Neural progenitor cell (in vitro differentiated cells): ENCODE data around the gene REG1A. TPM values are rescaled to one million over a fixed set of nuclear protein-coding genes. Genes with fewer than 3 reads are reported as not detected.

Source experiments
- DNase-seq: peaks from one replicate; pipeline ENCODE4 v3.0.0-alpha.2; 2016; ENCODE audit warnings: low spot score
- H2AFZ ChIP-seq: fragments of 200-600 bp; sonication (generic); replicated peaks from 2 replicates; pipeline ENCODE4 v1.6.1; 2016; ENCODE audit warnings: antibody characterized with exemption
- H3F3A ChIP-seq: fragments of 200-600 bp; sonication (generic); 2 replicates; pipeline ENCODE4 v1.6.1; 2016; ENCODE audit warnings: antibody characterized with exemption, low read depth
- H3K27ac ChIP-seq: fragments of 200-600 bp; sonication (generic); 2 replicates; pipeline ENCODE4 v1.5.1; 2016; ENCODE audit warnings: mild to moderate bottlenecking
- H3K27me3 ChIP-seq: fragments of 200-600 bp; sonication (generic); 2 replicates; pipeline ENCODE4 v1.6.1; 2016; ENCODE audit warnings: mild to moderate bottlenecking, moderate library complexity
- H3K36me3 ChIP-seq: fragments of 200-600 bp; sonication (generic); 2 replicates; pipeline ENCODE4 v1.5.1; 2016
- H3K4me1 ChIP-seq: fragments of 200-600 bp; sonication (generic); 2 replicates; pipeline ENCODE4 v1.6.1; 2016; ENCODE audit warnings: mixed run types
- H3K4me2 ChIP-seq: fragments of 200-600 bp; sonication (generic); 2 replicates; pipeline ENCODE4 v1.6.1; 2016
- H3K4me3 ChIP-seq: fragments of 200-600 bp; sonication (generic); 2 replicates; pipeline ENCODE4 v1.5.1; 2016
- H3K79me2 ChIP-seq: fragments of 200-600 bp; sonication (generic); 2 replicates; pipeline ENCODE4 v1.6.1; 2016; ENCODE audit warnings: low read depth
- H3K9ac ChIP-seq: fragments of 200-600 bp; sonication (generic); 2 replicates; pipeline ENCODE4 v1.6.1; 2016
- H3K9me3 ChIP-seq: fragments of 200-600 bp; sonication (generic); 2 replicates; pipeline ENCODE4 v1.5.1; 2016; ENCODE audit warnings: low read depth
- H4K20me1 ChIP-seq: fragments of 200-600 bp; sonication (generic); 2 replicates; pipeline ENCODE4 v1.6.1; 2016; ENCODE audit warnings: low read depth
- H3K27ac Mint-ChIP-seq: 3 replicates; pipeline ENCODE4 v1.8.0; 2021; ENCODE audit warnings: mixed read lengths
- H3K27me3 Mint-ChIP-seq: 2 replicates; pipeline ENCODE4 v1.8.0; 2022; ENCODE audit warnings: low read depth, mild to moderate bottlenecking, inconsistent platforms, moderate library complexity, mixed read lengths; ENCODE audit not compliant: insufficient read depth
- H3K36me3 Mint-ChIP-seq: 3 replicates; pipeline ENCODE4 v1.8.0; 2021; ENCODE audit warnings: mixed read lengths
- H3K4me1 Mint-ChIP-seq: 3 replicates; pipeline ENCODE4 v1.8.0; 2021; ENCODE audit warnings: mixed read lengths
- H3K4me3 Mint-ChIP-seq: 3 replicates; pipeline ENCODE4 v1.8.0; 2021; ENCODE audit warnings: mild to moderate bottlenecking, moderate library complexity, mixed read lengths
- H3K9me3 Mint-ChIP-seq: 3 replicates; pipeline ENCODE4 v1.8.0; 2020; ENCODE audit warnings: mixed read lengths
- EZH2 ChIP-seq: fragments of 200-600 bp; sonication (generic); IDR thresholded peaks from 2 replicates; pipeline ENCODE4 v1.6.1; 2017; ENCODE audit warnings: antibody characterized with exemption, mild to moderate bottlenecking, moderate library complexity
- EZH2phosphoT487 ChIP-seq: fragments of 200-600 bp; sonication (generic); IDR thresholded peaks from 2 replicates; pipeline ENCODE4 v1.6.1; 2017; ENCODE audit warnings: antibody characterized with exemption
- total RNA-seq: library from RNA; depleted of rRNA; stranded (reverse); fragments of >200 nt; gene quantifications from 2 replicates; pipeline ENCODE4 v1.2.3, GENCODE V29; 2015; ENCODE audit warnings: low replicate concordance
- TF ChIP-seq, protein P1 (sequence below): fragments of 200-600 bp; sonication (generic); IDR thresholded peaks from 2 replicates; pipeline ENCODE4 v1.5.1; 2017; ENCODE audit warnings: antibody characterized with exemption, mild to moderate bottlenecking

Gene REG1A
- total RNA-seq, 1 donor from 2014 or later: 0.28 TPM

DNA sequence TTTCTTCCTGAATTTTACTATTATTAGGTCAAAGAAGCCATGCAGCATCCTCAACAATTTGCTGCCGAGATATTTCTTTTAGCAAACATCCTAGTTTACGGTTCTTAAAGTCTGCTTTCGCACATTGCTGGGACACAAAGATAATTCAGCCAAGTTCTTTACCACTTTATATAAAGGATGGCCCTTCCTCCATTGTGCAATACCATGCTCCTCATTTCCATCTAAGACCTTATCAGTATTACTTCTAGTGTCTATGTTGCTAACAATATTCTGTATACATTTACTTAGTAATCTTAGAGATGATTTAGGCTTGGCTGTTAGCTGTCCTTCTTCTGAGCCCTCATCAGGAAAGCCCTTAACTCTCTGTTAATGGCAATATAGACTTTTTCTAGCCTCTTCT lies 8.0 kb upstream of the REG1A start:
- no peaks in the 10 kb centered on the region for H3K4me1 ChIP-seq
- no peaks in the 10 kb centered on the region for H3F3A ChIP-seq
- no peak overlapping the region for H3K9ac ChIP-seq
- H3K4me3 ChIP-seq: no peak overlapping the region
- Mint-ChIP-seq H3K4me1 (no peaks in the 10 kb centered on the region), H3K4me3 (no peak overlapping the region), H3K27me3 (no peaks in the 10 kb centered on the region), H3K27ac (no peak overlapping the region), H3K36me3 (no peaks in the 10 kb centered on the region), H3K9me3 (peaks cover 9% of the 10 kb centered on the region)
- H3K9me3 ChIP-seq: no peaks in the 10 kb centered on the region
- H3K4me2 ChIP-seq: peak overlapping the region; percentile 2
- no peak overlapping the region for H2AFZ ChIP-seq
- no peak overlapping the region for H3K27ac ChIP-seq
- TF ChIP-seq EZH2phosphoT487 (no peak), EZH2 (no peak)
- TF ChIP-seq, protein P1, sequence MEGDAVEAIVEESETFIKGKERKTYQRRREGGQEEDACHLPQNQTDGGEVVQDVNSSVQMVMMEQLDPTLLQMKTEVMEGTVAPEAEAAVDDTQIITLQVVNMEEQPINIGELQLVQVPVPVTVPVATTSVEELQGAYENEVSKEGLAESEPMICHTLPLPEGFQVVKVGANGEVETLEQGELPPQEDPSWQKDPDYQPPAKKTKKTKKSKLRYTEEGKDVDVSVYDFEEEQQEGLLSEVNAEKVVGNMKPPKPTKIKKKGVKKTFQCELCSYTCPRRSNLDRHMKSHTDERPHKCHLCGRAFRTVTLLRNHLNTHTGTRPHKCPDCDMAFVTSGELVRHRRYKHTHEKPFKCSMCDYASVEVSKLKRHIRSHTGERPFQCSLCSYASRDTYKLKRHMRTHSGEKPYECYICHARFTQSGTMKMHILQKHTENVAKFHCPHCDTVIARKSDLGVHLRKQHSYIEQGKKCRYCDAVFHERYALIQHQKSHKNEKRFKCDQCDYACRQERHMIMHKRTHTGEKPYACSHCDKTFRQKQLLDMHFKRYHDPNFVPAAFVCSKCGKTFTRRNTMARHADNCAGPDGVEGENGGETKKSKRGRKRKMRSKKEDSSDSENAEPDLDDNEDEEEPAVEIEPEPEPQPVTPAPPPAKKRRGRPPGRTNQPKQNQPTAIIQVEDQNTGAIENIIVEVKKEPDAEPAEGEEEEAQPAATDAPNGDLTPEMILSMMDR: no peak
- H3K79me2 ChIP-seq: no peaks in the 10 kb centered on the region
- no peaks in the 10 kb centered on the region for H3K36me3 ChIP-seq
- no peaks in the 10 kb centered on the region for H4K20me1 ChIP-seq
- no peak for DNase-seq
- H3K27me3 ChIP-seq: no peaks in the 10 kb centered on the region

DNA sequence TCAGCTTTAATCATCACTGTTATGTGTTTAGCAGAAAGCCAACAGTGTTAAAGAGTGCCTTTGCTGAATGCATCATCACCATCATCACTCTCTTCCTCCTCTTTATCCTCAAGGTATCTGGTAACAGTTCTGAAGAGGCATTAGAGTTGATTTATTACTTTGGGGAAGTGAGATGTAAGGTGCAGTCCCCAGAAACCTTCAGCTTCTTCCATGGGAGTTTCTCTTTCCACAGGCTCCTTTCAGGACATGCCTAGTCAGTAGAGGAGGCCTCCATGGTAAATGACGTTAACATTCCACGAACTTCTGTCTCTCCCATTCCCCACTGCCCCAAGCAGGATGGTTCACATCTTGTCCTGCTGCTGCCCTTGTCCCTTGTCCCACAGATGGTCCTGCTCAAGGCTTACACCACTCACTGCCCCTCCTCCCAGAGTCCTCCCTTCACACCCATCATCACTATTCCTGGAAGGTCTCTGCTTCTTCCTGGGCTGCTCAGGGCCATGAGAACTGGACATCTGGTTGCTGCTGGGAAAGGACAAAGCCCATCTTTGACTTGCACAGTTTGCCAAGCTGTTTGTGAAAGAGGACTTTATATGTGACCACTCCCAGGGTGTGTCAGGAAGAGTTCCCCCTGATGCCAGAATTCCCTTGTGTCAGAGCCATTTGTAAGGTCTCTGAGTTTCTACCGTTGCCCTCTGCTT lies 5.3 kb upstream of the REG1A start:
- H2AFZ ChIP-seq: no peak overlapping the region
- no peaks in the 10 kb centered on the region for H3K36me3 ChIP-seq
- Mint-ChIP-seq H3K36me3 (no peaks in the 10 kb centered on the region), H3K4me1 (no peaks in the 10 kb centered on the region), H3K27ac (no peak overlapping the region), H3K9me3 (peaks cover 11% of the 10 kb centered on the region), H3K27me3 (no peaks in the 10 kb centered on the region), H3K4me3 (no peak overlapping the region)
- no peaks in the 10 kb centered on the region for H3K9me3 ChIP-seq
- H3K4me3 ChIP-seq: no peak overlapping the region
- H3K27ac ChIP-seq: no peak overlapping the region
- no peaks in the 10 kb centered on the region for H3F3A ChIP-seq
- H3K9ac ChIP-seq: no peak overlapping the region
- TF ChIP-seq, protein P1: no peak
- no peak for TF ChIP-seq EZH2
- no peak for TF ChIP-seq EZH2phosphoT487
- no peak overlapping the region for H3K4me2 ChIP-seq
- no peaks in the 10 kb centered on the region for H3K4me1 ChIP-seq
- DNase-seq: no peak
- H3K79me2 ChIP-seq: no peaks in the 10 kb centered on the region
- H3K27me3 ChIP-seq: no peaks in the 10 kb centered on the region
- no peaks in the 10 kb centered on the region for H4K20me1 ChIP-seq

DNA sequence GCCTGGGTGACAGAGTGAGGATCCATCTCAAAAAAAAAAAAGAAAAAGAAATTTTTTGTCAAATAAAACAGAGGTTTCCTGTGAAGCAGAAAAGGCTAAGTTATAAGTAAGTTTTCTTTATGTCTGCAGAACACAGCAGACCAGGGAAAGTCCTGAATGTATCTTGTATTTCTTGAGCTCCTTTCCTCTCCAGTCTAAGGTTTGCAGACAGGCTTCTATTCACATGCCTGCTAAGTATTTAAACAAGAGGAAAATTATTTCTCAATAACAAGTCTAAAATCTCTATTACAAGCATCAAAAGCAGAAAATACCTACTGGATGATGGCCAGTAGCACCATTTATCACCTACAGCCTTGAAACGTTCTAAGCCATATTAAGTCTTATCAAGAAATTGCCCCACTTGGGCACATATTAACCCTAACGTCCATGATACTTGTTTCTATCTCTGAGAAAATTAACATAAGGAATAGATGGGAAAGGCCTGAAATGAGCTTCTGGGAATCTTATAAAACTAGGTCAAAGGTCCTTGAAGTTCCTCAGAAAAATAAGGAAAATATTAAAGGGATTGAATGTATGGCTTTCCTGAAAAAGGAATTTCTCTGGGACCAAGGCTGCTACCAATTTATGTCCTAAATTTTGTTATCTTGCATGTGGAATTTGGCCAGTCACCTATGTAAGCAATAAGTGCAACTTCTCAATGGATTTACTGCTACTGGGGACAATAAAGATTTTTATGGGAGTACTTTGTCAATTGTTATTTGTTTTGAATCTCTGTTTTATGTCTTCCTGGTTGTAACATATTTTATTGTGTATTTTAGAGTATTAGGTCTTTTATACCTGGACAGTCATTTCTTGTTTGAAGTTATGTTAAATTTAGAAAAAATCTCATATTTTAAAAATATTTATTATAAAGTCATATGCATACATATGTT lies 3.0 kb upstream of the REG1A start:
- Histone ChIP-seq H3K27me3 (no peaks in the 10 kb centered on the region), H4K20me1 (no peaks in the 10 kb centered on the region), H3K9ac (no peak overlapping the region), H3K4me3 (no peak overlapping the region), H3K9me3 (no peaks in the 10 kb centered on the region), H3K36me3 (no peaks in the 10 kb centered on the region), H3F3A (no peaks in the 10 kb centered on the region), H3K4me1 (no peaks in the 10 kb centered on the region), H2AFZ (no peak overlapping the region), H3K4me2 (no peak overlapping the region), H3K79me2 (no peaks in the 10 kb centered on the region), H3K27ac (no peak overlapping the region)
- Mint-ChIP-seq H3K9me3 (peaks cover 5% of the 10 kb centered on the region), H3K4me3 (no peak overlapping the region), H3K27me3 (no peaks in the 10 kb centered on the region), H3K4me1 (no peaks in the 10 kb centered on the region), H3K27ac (no peak overlapping the region), H3K36me3 (no peaks in the 10 kb centered on the region)
- TF ChIP-seq EZH2: no peak
- TF ChIP-seq EZH2phosphoT487: no peak
- TF ChIP-seq, protein P1: no peak
- no peak for DNase-seq
